Measurements from ENCODE around the gene ARHGAP10.

Gene ARHGAP10, protein sequence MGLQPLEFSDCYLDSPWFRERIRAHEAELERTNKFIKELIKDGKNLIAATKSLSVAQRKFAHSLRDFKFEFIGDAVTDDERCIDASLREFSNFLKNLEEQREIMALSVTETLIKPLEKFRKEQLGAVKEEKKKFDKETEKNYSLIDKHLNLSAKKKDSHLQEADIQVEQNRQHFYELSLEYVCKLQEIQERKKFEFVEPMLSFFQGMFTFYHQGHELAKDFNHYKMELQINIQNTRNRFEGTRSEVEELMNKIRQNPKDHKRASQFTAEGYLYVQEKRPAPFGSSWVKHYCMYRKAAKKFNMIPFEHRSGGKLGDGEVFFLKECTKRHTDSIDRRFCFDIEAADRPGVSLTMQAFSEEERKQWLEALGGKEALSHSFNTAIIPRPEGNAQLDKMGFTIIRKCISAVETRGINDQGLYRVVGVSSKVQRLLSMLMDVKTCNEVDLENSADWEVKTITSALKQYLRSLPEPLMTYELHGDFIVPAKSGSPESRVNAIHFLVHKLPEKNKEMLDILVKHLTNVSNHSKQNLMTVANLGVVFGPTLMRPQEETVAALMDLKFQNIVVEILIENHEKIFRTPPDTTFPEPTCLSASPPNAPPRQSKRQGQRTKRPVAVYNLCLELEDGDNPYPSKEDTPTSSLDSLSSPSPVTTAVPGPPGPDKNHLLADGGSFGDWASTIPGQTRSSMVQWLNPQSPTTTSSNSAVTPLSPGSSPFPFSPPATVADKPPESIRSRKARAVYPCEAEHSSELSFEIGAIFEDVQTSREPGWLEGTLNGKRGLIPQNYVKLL

DNA sequence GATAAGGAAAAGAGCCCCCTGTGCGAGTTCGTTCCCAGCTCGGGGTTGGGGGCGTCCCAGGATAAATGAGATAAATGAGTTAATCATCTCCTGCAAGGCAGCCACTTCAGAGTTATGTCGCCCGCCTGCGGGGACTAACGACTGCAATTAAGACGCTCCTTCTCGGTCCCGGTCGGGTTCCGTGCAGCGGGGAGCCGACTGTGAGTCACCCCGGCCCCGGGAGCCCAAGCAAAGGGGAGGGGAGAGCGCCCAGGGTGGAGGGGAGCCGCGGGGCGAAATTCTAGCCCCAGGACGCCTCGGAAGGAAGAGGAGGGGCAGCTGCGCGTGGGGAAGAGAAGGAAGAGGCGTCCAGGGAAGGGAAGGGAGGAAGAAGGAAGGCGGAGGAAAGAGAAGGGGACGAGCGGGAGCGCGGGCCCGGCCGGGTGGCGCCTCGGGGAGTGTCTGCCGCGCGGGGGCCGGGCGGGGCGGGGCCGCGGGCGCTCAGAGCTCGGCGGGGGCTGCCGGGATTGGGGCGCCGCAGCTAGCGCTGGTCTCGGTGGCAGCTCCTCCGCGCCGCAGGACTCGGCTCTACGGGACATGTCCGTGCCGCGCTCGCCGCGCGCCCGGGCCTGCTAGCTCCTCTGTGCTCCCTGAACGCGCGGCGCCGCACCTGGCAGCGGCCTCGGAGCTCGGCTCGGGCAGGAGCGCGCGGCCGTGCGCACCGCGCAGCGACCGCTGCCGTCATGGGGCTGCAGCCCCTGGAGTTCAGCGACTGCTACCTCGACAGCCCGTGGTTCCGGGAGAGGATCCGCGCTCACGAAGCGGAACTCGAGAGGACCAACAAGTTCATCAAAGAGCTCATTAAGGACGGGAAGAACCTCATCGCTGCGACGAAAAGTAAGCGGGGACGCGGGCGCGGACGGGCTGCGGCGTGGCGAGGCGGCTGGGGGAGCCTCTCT, at the start of gene ARHGAP10:
ARHGAP10 (plus strand) TSS at position 509 of the 938 bp plus-strand sequence; CDS start at position 723, 214 bp downstream.
- DNase-seq (ENCODE audit: low spot score), result peak; percentile 73

DNA sequence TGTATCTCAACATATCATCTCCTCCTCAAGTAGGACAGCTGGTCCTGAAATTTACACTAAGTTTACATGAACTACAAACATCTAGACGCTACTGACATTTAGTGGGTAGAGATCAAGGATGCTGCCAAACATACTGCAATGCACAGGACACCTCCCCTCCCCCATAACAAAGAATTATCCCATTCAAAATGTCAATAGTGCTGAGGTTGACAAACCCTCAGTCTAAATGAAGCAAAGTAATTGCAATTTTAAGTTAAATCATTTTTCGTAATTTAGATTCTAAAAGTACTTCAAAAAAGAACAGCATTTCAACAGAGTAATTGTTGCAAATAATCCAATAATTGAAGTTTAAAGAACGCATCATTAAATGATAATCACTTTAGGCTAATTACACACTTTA, 49.1 kb upstream of the ARHGAP10 start:
- peak; percentile 16 for DNase-seq (ENCODE audit: low spot score)

DNA sequence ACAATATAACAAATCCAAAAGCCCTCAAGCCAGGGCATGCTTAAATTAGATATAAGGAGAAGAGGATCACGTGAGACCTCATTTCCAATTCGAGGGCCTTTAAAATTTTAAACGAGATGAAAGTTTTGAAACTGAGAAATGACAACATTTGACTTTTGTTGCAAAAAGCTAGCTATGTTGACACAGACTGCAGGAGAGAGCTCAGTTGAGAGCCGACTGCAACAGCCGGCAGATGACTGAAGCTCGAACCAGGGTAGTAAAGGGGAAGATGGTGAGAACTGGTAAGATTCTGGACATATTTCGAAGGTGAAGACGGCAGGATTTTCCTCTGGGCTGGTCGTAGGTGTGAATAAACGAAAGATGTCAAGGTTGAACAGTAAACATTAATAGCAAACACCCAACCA, 48.7 kb upstream of the ARHGAP10 start:
- DNase-seq (ENCODE audit: low spot score), result peak; percentile 24

DNA sequence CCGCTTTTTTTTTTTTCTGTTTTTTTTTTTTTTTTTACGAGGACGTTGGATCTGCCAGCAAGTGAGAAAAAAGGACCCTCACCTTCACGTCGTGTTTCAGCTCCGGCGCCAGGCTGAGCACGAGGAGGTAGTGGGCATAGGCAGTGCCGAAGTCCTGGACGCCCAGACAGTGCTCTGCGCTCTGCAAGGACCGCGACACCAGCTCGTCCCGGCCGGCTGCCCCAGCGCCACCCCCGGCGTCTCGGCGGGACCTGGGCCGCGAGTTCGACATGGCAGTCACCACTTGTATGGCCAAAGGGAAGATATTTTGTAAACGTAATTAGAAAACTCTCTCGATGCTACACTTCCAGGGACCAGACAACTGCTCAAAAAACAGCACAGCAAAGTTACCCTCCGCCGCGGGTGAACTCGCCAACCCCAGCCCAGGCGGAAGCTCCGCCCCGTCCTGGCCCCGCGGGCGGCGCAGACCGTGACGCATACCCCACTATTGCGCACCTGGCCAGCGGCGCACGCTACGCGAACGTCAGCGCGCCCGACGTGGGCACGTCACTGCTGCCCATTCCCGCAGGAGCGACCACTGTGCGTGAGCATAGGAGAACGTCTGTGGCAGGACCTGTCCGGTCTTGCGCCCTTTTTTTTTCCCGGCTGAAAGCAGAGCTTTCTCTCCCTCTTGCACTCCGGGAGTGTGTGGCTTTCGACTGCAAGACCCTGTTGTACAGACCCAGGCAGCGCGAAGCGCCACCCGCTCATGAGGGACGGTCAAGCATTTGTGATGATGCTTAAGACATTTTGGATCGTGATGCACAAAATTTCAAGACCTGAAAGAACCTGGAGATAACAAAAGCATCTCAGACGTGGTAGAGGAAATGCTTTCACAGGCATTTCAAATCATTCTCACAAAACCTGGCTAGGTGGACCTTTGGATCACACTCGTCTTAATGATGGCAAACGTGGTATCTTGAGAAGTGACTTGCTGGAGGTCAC, 47.9 kb upstream of the ARHGAP10 start, which contains the start of gene PRMT9:
PRMT9 (minus strand) TSS at position 447 of the 984 bp plus-strand sequence; CDS start at position 271, 176 bp downstream.
- peak; percentile 91 for DNase-seq (ENCODE audit: low spot score)

DNA sequence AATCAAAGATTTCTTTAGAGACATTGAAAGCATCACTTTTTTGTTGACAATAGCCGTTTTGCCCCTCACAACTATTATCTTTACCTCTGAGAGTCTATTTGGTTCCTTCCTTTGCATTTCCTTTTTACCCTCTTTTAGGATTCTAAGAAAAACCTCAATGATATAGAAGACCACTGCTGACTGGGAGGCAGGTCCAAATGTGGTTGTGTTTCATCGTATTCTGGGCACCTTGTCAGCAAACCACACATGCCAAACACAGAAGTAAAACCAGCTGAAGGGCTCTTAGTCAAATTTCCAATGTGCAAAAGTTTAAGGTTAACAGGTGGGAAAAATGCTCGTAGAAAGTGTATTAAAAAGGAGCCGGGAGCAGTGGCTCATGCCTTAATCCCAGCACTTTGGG, 42.8 kb upstream of the ARHGAP10 start:
- DNase-seq (ENCODE audit: low spot score), result no peak

DNA sequence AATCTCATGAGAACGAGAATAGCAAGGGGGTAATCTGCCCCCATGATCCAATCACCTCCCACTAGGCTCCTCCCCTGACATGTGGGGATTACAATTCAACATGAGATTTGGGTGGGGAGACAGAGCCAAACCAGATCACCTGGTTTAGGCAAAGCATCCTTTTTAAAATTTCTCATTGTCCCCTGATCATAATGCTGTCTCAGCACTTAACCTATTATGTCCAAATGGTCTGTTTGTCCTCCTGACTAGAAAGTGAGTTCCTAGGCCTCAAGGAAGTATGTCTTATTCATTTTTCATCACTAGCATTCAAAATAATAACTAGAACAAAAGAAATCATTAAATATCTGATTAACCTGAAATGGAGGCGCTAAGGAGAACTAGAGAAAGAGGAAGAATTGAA, 40.1 kb upstream of the ARHGAP10 start:
- no peak for DNase-seq (ENCODE audit: low spot score)

DNA sequence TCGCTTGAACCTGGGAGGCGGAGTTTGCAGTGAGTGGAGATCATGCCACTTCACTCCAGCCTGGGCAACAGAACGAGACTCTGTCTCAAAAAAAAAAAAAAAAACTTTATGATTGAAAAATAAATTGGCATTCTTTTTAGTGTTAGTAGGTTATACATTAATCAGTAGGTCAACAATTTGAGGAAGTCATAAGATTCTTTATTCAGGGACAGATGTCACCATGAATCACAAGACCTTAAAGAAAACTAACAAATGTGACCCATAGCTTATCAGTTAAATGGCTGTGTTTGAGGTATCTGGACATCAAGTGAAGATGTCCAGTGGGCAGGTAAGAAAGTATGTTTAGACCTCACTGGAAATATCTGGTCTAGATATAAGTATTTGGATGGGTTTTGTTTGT, 38.7 kb upstream of the ARHGAP10 start:
- DNase-seq (ENCODE audit: low spot score), result no peak

DNA sequence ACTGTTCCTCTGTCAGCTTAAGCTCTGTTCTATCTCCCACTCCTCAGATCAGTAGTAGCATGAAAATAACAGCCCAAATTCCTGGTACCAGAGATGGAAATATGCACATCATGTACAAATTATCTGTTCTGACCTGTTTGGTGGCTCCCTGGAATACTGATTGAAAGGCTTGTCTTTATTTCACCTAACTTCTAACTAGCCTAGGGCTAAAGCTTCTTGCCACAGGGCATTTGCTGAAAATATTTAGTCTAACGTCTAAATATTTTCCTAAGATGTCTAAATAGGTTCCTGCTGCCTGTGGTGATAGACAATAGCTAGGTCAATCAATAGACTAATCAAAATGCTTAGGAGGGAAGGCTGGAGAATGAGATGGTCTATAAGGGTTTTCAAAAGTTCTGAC, 35.0 kb upstream of the ARHGAP10 start:
- DNase-seq (ENCODE audit: low spot score), result no peak

DNA sequence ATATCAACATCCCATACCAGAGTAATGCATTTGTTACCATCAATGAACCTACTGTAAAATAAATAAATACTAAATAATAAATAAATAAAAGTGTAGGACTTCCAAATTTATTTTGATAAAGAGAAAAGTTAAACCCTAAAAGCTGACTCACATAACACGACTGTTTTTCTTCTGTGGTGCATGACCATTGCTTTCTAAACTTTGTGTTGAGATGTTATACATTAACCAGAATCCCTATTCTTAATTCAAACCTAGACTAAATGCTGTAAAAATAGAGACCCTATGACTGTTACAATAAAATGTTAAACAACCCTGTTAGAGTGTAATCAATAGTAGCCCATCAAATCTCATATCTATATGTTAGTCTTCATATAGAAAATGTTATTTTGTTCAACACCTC, 27.0 kb upstream of the ARHGAP10 start:
- DNase-seq (ENCODE audit: low spot score), result no peak

DNA sequence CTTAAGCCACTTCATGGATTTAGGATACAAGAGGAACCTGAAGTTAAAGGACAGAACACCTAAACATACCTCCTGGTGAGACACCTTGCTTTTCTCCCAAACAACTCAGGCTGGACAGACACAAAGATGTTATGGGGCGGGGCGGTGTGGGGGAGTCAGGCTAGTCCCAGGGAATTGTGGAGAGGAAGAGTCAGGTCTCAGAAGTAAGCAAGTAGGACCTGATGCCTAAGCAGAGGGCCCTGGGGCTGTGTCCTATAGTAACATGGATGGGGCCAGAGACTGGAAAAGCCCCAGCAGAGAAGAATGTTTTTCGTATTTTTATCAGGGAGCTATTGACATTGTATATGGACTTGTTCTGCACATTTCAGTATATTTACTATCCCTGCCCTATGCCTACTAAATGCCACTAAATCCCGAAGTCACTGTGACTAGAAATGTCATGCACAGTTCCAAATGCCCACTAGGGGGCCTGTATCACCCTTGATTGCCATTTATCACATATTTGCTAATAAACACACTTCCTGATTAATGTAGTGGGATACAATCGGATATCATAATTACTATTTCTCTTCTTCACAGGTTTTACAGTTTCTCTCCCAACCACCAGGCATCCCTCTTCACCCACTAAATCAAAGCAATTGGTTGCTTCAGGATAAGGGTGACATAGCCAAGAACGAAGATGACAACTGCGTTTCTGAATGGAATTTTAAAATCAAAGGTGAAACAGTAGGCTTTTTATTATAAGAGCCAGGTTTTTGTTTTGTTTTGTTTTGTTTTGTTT, 23.8 kb upstream of the ARHGAP10 start:
- DNase-seq (ENCODE audit: low spot score), result peak; percentile 58

DNA sequence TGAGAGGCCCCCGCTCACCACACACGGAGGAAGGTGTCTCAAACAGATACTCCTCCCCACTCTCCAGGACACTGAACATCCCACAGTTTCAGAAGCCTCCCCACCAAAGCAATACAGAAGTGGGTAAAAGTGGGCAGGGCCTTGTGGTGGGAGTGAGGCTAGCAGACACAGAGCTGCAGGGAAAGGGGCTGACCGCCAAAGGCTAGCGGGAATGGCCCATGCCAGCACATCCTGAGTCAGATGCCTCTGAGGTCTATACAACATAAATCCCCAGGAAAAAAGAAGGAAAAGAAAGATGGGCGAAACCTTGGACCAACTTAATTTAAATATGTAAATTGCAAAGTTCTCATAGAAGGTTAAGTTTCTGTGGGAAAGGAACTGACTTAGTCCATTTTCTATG, 21.9 kb upstream of the ARHGAP10 start:
- DNase-seq (ENCODE audit: low spot score), result peak; percentile 68

DNA sequence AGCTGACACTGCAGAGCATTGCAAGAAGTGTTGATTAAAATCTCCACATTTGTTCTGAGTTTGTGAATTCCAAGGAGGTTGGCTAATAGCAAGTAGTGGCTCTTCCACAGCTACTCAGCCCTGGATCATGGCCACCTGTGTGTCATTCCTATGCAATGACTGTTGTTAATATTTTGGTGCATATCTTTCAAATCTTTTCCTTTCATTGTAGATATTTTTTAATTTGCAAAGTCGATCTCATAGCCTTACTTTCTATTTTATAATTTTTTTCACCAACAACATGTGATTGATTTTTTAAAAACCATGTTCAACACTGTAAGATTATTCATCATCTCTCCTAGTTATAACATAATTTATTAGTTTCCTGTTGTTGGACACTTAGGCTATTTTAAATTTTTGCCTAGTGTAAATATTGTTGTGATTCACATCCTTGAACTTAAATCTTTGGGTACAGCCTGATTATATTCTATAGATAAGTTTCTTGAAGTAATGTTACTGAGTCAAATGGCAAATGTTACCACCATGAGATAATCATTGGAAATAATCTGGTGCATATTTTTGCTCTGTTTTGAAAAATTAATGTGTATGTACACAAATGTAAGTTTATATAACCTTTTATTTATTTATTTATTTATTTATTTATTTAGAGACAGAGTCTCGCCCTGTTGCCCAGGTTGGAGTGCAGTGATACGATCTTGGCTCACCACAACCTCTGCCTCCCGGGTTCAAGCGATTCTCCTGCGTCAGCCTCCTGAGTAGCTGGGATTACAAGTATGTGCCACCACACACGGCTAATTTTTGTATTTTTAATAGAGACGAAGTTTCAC, 17.1 kb upstream of the ARHGAP10 start:
- DNase-seq (ENCODE audit: low spot score), result peak; percentile 67

DNA sequence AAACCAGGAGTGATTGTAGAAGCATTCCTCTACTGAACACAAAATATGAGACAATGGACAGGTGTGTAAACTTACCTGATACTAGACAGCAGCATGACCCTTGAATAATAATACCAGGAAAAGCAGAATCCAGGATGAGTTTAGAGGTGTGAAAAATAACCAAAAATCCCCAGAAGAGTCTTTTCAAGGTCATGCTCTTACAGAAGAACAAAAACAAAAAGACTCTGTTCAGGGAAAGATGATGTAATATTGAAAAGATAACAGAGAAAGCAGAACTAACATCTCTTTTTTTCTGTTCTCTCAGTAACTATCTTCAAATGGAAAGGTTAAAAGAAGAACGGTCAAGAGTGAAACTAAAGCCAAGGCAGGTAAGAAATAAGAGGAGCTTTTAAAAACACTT, 14.0 kb upstream of the ARHGAP10 start:
- no peak for DNase-seq (ENCODE audit: low spot score)

DNA sequence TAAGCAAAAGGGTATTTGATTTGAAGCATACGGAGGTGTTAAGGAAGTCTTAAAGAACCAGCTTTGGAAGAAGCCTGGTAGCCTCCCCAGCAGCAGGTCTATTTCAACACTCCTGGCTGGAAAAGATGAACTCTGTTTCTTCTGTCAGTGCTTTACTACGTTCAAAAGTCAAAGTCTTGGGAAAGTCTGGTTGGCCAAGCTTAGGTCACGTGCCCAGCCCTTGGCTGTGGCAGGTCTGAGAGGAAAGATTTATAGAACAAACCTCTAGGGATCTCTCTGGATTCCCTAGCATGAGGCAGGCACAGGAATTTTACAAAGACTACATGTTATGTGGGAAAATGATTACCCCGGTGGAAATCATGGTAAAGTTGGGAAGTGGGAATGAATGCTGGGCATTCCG, 8.6 kb upstream of the ARHGAP10 start:
- DNase-seq (ENCODE audit: low spot score), result no peak

DNA sequence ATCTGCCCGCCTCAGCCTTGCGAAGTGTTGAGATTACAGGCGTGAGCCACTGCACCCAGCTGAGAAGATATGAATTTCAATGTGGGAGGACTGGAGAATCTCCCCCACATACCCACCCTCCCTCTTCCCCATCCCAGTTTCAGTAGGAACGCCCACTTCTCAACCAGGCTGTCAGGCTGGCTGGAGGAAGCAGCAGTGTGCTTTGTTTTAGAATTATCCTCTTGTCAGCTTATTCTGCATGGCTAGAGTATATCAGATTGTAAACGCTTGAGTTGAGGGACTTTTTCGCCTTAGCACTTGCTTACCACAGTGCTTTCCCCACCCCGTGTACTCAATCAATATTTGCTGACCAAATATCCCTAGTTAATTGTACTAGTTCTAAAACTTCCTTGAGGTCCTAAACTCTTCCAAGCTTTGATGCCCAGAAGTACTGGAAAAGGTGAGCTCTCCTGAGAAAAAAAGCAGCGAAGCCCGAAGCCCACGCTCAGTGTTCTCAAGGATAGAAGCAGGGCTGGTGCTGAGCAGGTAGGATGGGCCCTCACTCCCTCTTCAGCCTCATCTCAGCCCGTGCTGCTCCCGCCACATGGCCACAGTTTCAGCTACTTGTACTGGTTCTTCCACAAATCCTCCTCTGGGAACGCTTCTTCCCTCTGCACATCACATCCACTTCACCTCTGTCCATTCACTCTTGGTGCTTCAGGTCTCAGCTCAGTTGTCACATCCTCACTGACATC, 7.3 kb upstream of the ARHGAP10 start:
- no peak for DNase-seq (ENCODE audit: low spot score)

DNA sequence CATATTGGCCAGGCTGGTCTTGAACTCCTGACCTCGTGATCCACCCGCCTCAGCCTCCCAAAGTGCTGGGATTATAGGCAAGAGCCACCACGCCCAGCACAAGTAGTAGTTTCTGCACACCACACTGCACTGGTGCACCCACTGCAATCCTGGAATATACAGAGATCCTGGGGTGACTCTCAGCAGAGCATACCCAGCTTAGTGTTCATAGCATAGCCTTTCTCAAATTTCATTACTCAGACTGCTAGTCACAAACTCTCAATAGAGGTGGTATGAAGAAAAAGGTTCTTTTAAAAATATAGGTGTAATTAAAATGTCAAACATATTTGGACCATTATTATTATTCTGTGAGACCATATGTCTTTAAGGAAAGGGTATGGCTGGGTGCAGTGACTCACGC, 6.2 kb upstream of the ARHGAP10 start:
- peak; percentile 19 for DNase-seq (ENCODE audit: low spot score)

DNA sequence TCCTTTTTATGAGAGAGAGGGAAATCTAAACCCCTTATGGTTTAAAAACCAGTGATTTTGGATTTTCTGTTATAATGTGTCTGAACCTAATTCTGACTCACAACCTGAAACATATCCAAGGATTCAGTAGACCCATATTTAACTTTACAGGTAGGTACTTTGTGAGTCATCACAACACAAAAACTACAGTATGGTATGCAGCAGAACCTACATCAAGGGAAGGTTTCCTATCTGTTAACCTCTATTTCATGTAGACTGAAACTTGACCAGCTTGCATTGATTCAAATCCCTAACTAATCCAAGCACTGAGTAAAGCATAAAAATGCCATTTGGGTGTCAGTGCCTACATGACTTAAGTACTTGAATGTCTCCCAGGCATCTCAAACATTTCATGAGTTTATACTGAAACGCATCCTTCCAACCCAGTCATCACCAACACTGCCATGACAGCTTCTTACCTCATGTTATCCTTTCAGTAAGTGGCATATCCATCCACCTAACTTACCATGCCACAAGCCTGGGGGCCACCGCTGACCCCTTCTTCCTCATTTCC, 4.3 kb upstream of the ARHGAP10 start:
- no peak for DNase-seq (ENCODE audit: low spot score)

DNA sequence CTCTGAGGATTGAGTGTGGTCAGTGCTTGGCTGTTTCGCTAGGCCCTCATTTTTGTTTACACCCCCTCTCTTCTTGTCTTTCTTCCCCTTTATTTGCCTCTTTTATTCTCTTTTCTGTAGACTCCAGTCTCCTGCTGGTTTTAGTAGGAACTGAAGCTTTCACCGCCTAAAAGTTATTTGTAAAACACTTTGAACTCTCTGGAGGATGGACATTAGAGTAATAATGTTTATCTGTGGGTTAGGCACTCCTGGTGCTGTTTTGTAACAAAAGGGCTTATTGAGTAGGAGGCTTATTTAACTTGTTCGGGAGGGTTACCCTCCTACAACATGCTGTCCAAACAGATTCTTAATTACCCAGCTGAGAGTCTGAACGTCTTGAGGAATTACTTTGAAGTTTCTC, 1.6 kb upstream of the ARHGAP10 start:
- no peak for DNase-seq (ENCODE audit: low spot score)

Data from RKO (cell line).